ENCODE data around the gene FBXO36. TPM values are rescaled to one million over a fixed set of nuclear protein-coding genes. Genes with fewer than 3 reads are reported as not detected.
"Not testable (repeated sequence)": the region's sequence is repeated elsewhere in the genome, so short reads cannot be mapped to it uniquely, and the experiment has no call there.

FBXO36 gene
- total RNA-seq, 4 donors from 2014 or later: 2.7 to 7.3 (median 4.2) TPM

- Histone ChIP-seq H3K36me3 (peaks cover 0 to 9% (median 0%) of the 10 kb centered on the region in 3 donors), H3K27me3 (no peaks in the 10 kb centered on the region), H3K4me1 (peaks cover 0 to 37% (median 18%) of the 10 kb centered on the region in 4 donors), H3K27ac (peak within 1 kb of the TSS; percentile 94 to 99 (median 95)), H3K4me3 (peak within 1 kb of the TSS; percentile 69 to 97 (median 96)), H3K9me3 (no peaks in the 10 kb centered on the region)
- peak; percentile 82 to 90 for DNase-seq (ENCODE audit: low spot score in 2 of 2)
- TF ChIP-seq CTCF (IDR thresholded peaks at IDR 0.05) (peak in 2 of 5 experiments; percentile 7 to 10), POLR2A (IDR thresholded peaks at IDR 0.05) (no peak), EP300 (IDR thresholded peaks at IDR 0.05) (peak; percentile 20 to 88)
- WGBS, 2 donors: 1 to 2% methylated on average over 33 to 35 of the region's 49 CpGs
Measured at GRCh38 chr2:229921892-229922448, 333 bp upstream of the FBXO36 start, which contains the start of gene TRIP12. TRIP12 (minus strand) TSS chr2:229922009; CDS start chr2:229880079, 41,930 bp downstream.

DNA sequence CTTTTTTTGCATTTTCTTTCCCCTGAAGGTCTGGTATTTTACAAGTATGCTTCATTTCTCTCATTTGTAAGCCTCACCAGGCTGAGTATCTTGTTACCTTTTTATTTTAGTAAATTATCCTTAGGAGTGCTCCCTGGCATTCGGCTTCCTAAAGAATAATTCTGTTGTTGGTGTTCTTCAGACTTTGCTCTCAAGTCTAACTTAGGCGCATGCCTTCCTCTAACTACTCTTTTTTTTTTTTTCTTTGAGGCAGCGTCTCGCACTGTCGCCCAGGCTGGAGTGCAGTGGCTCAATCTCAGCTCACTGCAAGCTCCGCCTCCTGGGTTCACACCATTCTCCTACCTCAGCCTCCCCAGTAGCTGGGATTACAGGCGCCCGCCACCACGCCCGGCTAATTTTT, 2.2 kb downstream of the FBXO36 start:
- H3K4me1 ChIP-seq: peaks cover 0 to 19% (median 15%) of the 10 kb centered on the region in 4 donors
- H3K27ac ChIP-seq; H3K4me3 ChIP-seq; H3K9me3 ChIP-seq; H3K27me3 ChIP-seq; H3K36me3 ChIP-seq; DNase-seq (ENCODE audit: low spot score in 2 of 2): not testable (repeated sequence)
- WGBS, 2 donors: 97% methylated on average over 10 of the region's 10 CpGs

GRCh38 chr2:229925201-229925600, 2.9 kb downstream of the FBXO36 start:
- Histone ChIP-seq H3K27me3 (no peaks in the 10 kb centered on the region), H3K4me1 (peaks cover 0 to 12% (median 9%) of the 10 kb centered on the region in 4 donors), H3K9me3 (no peaks in the 10 kb centered on the region), H3K4me3 (no peak overlapping the region), H3K27ac (no peak overlapping the region), H3K36me3 (no peaks in the 10 kb centered on the region)
- TF ChIP-seq EP300 (IDR thresholded peaks at IDR 0.05) (no peak), CTCF (IDR thresholded peaks at IDR 0.05) (no peak), POLR2A (IDR thresholded peaks at IDR 0.05) (no peak)
- no peak for DNase-seq (ENCODE audit: low spot score in 2 of 2)

- TF ChIP-seq CTCF (IDR thresholded peaks at IDR 0.05) (no peak), POLR2A (IDR thresholded peaks at IDR 0.05) (no peak), EP300 (IDR thresholded peaks at IDR 0.05) (no peak)
- no peaks in the 10 kb centered on the region for H3K9me3 ChIP-seq
- H3K4me3 ChIP-seq: no peak overlapping the region
- no peak overlapping the region for H3K27ac ChIP-seq
- H3K27me3 ChIP-seq: no peaks in the 10 kb centered on the region
- no peaks in the 10 kb centered on the region for H3K36me3 ChIP-seq
- H3K4me1 ChIP-seq: peaks cover 0 to 11% (median 7%) of the 10 kb centered on the region in 4 donors
- 77 to 78% methylated on average over 2 of the region's 2 CpGs for WGBS, 2 donors
- DNase-seq (ENCODE audit: low spot score in 2 of 2): no peak
Measured at GRCh38 chr2:229927817-229928321, 5.6 kb downstream of the FBXO36 start.

- Histone ChIP-seq H3K4me3 (no peak overlapping the region), H3K4me1 (no peaks in the 10 kb centered on the region), H3K9me3 (peaks cover 0 to 3% (median 0%) of the 10 kb centered on the region in 4 donors), H3K27me3 (no peaks in the 10 kb centered on the region), H3K27ac (no peak overlapping the region), H3K36me3 (peaks cover 0 to 22% (median 0%) of the 10 kb centered on the region in 3 donors)
- WGBS, 2 donors: 90 to 94% methylated on average over 7 of the region's 7 CpGs
- DNase-seq (ENCODE audit: low spot score in 2 of 2): no peak
- TF ChIP-seq CTCF (IDR thresholded peaks at IDR 0.05): no peak
- no peak for TF ChIP-seq EP300 (IDR thresholded peaks at IDR 0.05)
- no peak for TF ChIP-seq POLR2A (IDR thresholded peaks at IDR 0.05)
Measured at GRCh38 chr2:229930656-229931055, 8.4 kb downstream of the FBXO36 start.
